Measurements from ENCODE around the gene TPSG1.
"Not testable (repeated sequence)": the region's sequence is repeated elsewhere in the genome, so short reads cannot be mapped to it uniquely, and the experiment has no call there.

TPSG1 gene

GRCh38 chr16:1193825-1194581 lies 31.1 kb downstream of the TPSG1 start:
- FAIRE-seq: no peak

GRCh38 chr16:1193143-1193824 lies 31.8 kb downstream of the TPSG1 start:
- FAIRE-seq: no peak

- FAIRE-seq: no peak
These were observed 32.5 kb downstream of the TPSG1 start for GRCh38 chr16:1192384-1193073.

- FAIRE-seq: not testable (repeated sequence)
These were observed 34.3 kb downstream of the TPSG1 start for GRCh38 chr16:1190789-1191188.

- no peak for FAIRE-seq
These were observed 35.6 kb downstream of the TPSG1 start for GRCh38 chr16:1189455-1189854.

- FAIRE-seq: no peak
These were observed 36.5 kb downstream of the TPSG1 start for GRCh38 chr16:1188432-1189189.

GRCh38 chr16:1185460-1186207 lies 39.4 kb downstream of the TPSG1 start:
- FAIRE-seq: not testable (repeated sequence)

GRCh38 chr16:1184980-1185379 lies 40.1 kb downstream of the TPSG1 start:
- no peak for FAIRE-seq

- no peak for FAIRE-seq
These were observed 40.8 kb downstream of the TPSG1 start for GRCh38 chr16:1184156-1184868.

- FAIRE-seq: no peak
These were observed 41.8 kb downstream of the TPSG1 start for GRCh38 chr16:1182950-1183907.

GRCh38 chr16:1182316-1182671 lies 42.8 kb downstream of the TPSG1 start:
- FAIRE-seq: no peak

GRCh38 chr16:1181404-1182315 lies 43.4 kb downstream of the TPSG1 start:
- no peak for FAIRE-seq

GRCh38 chr16:1180549-1181403 lies 44.3 kb downstream of the TPSG1 start:
- FAIRE-seq: no peak

GRCh38 chr16:1178295-1178910 lies 46.7 kb downstream of the TPSG1 start:
- no peak for FAIRE-seq

GRCh38 chr16:1177750-1178149 lies 47.3 kb downstream of the TPSG1 start:
- FAIRE-seq: no peak

GRCh38 chr16:1177053-1177452 lies 48.0 kb downstream of the TPSG1 start:
- no peak for FAIRE-seq

GRCh38 chr16:1176280-1176897 lies 48.7 kb downstream of the TPSG1 start:
- FAIRE-seq: no peak

Measured in colon (tissue), 2 donors.